ENCODE results near the gene C12orf60. TPM values are rescaled to one million over a fixed set of nuclear protein-coding genes. Genes with fewer than 3 reads are reported as not detected.

C12orf60 gene
- total RNA-seq, 1 donor from 2014 or later: 2.8 TPM

GRCh38 chr12:14844401-14844800 is 40.9 kb downstream of the C12orf60 start:
- intact Hi-C loops (cut with micrococcal nuclease): no loop called here
- no peak for DNase-seq (ENCODE audit: low spot score)
- H3K36me3 Mint-ChIP-seq (ENCODE audit: low read depth): no peaks in the 10 kb centered on the region
- H3K9me3 Mint-ChIP-seq: no peaks in the 10 kb centered on the region
- H3K27me3 Mint-ChIP-seq (ENCODE audit: low read depth): peaks cover 8% of the 10 kb centered on the region
- H3K4me3 Mint-ChIP-seq (ENCODE audit: low read depth): no peak overlapping the region
- H3K27ac Mint-ChIP-seq: no peak overlapping the region
- peaks cover 4% of the 10 kb centered on the region for H3K4me1 Mint-ChIP-seq (ENCODE audit: low read depth)

- Mint-ChIP-seq H3K27ac (no peak overlapping the region), H3K27me3 (ENCODE audit: low read depth) (no peaks in the 10 kb centered on the region), H3K4me1 (ENCODE audit: low read depth) (peaks cover 4% of the 10 kb centered on the region), H3K4me3 (ENCODE audit: low read depth) (no peak overlapping the region), H3K36me3 (ENCODE audit: low read depth) (no peaks in the 10 kb centered on the region), H3K9me3 (no peaks in the 10 kb centered on the region)
- intact Hi-C loops (cut with micrococcal nuclease): loop anchor here (1.0 to 5.0 kb wide), 3 partner anchors 122 to 377 kb away; partner anchors contain the start of gene RERG
- DNase-seq (ENCODE audit: low spot score): no peak
Measured at GRCh38 chr12:14845350-14845750, 41.9 kb downstream of the C12orf60 start.

- no peak for DNase-seq (ENCODE audit: low spot score)
- intact Hi-C loops (cut with micrococcal nuclease): loop anchor here (5.0 kb wide), 1 partner anchor 376 kb away; the partner anchor contains the start of gene RERG
- Mint-ChIP-seq H3K4me1 (ENCODE audit: low read depth) (peaks cover 4% of the 10 kb centered on the region), H3K9me3 (no peaks in the 10 kb centered on the region), H3K27ac (no peak overlapping the region), H3K36me3 (ENCODE audit: low read depth) (no peaks in the 10 kb centered on the region), H3K4me3 (ENCODE audit: low read depth) (no peak overlapping the region), H3K27me3 (ENCODE audit: low read depth) (no peaks in the 10 kb centered on the region)
Measured at GRCh38 chr12:14846042-14846587, 42.6 kb downstream of the C12orf60 start.

GRCh38 chr12:14846876-14847580 is 43.6 kb downstream of the C12orf60 start:
- Mint-ChIP-seq H3K4me1 (ENCODE audit: low read depth) (peaks cover 4% of the 10 kb centered on the region), H3K9me3 (no peaks in the 10 kb centered on the region), H3K27me3 (ENCODE audit: low read depth) (no peaks in the 10 kb centered on the region), H3K27ac (no peak overlapping the region), H3K4me3 (ENCODE audit: low read depth) (no peak overlapping the region), H3K36me3 (ENCODE audit: low read depth) (no peaks in the 10 kb centered on the region)
- intact Hi-C loops (cut with micrococcal nuclease): loop anchor here (5.0 kb wide), 1 partner anchor 375 kb away; the partner anchor contains the start of gene RERG
- no peak for DNase-seq (ENCODE audit: low spot score)

GRCh38 chr12:14849661-14850060 is 46.2 kb downstream of the C12orf60 start:
- intact Hi-C loops (cut with micrococcal nuclease): loop anchor here (5.0 kb wide), 1 partner anchor 373 kb away; the partner anchor contains the start of gene RERG
- Mint-ChIP-seq H3K9me3 (no peaks in the 10 kb centered on the region), H3K36me3 (ENCODE audit: low read depth) (no peaks in the 10 kb centered on the region), H3K4me3 (ENCODE audit: low read depth) (no peak overlapping the region), H3K4me1 (ENCODE audit: low read depth) (peaks cover 4% of the 10 kb centered on the region), H3K27ac (no peak overlapping the region), H3K27me3 (ENCODE audit: low read depth) (no peaks in the 10 kb centered on the region)
- DNase-seq (ENCODE audit: low spot score): no peak

- intact Hi-C loops (cut with micrococcal nuclease): no loop called here
- Mint-ChIP-seq H3K9me3 (no peaks in the 10 kb centered on the region), H3K27ac (no peak overlapping the region), H3K4me3 (ENCODE audit: low read depth) (no peak overlapping the region), H3K4me1 (ENCODE audit: low read depth) (peaks cover 2% of the 10 kb centered on the region), H3K36me3 (ENCODE audit: low read depth) (no peaks in the 10 kb centered on the region), H3K27me3 (ENCODE audit: low read depth) (no peaks in the 10 kb centered on the region)
- DNase-seq (ENCODE audit: low spot score): no peak
Measured at GRCh38 chr12:14850929-14851663, 47.6 kb downstream of the C12orf60 start.

GRCh38 chr12:14852880-14853279 is 49.4 kb downstream of the C12orf60 start:
- Mint-ChIP-seq H3K36me3 (ENCODE audit: low read depth) (no peaks in the 10 kb centered on the region), H3K4me1 (ENCODE audit: low read depth) (no peaks in the 10 kb centered on the region), H3K9me3 (peaks cover 4% of the 10 kb centered on the region), H3K4me3 (ENCODE audit: low read depth) (no peak overlapping the region), H3K27me3 (ENCODE audit: low read depth) (peaks cover under 1% of the 10 kb centered on the region), H3K27ac (no peak overlapping the region)
- intact Hi-C loops (cut with micrococcal nuclease): no loop called here
- no peak for DNase-seq (ENCODE audit: low spot score)

- intact Hi-C loops (cut with micrococcal nuclease): no loop called here
- H3K4me3 Mint-ChIP-seq (ENCODE audit: low read depth): no peak overlapping the region
Measured at GRCh38 chr12:14853961-14854360, 50.5 kb downstream of the C12orf60 start.

GRCh38 chr12:14854586-14855183 is 51.2 kb downstream of the C12orf60 start:
- H3K4me1 Mint-ChIP-seq (ENCODE audit: low read depth): no peaks in the 10 kb centered on the region
- H3K36me3 Mint-ChIP-seq (ENCODE audit: low read depth): no peaks in the 10 kb centered on the region
- intact Hi-C loops (cut with micrococcal nuclease): no loop called here
- peaks cover 12% of the 10 kb centered on the region for H3K9me3 Mint-ChIP-seq
- H3K27me3 Mint-ChIP-seq (ENCODE audit: low read depth): peaks cover 1% of the 10 kb centered on the region
- no peak overlapping the region for H3K27ac Mint-ChIP-seq
- DNase-seq (ENCODE audit: low spot score): no peak
- H3K4me3 Mint-ChIP-seq (ENCODE audit: low read depth): no peak overlapping the region

More at GRCh38 chr12:14853961-14854360, 50.5 kb downstream of the C12orf60 start:
- no peaks in the 10 kb centered on the region for H3K36me3 Mint-ChIP-seq (ENCODE audit: low read depth)
- peaks cover 6% of the 10 kb centered on the region for H3K9me3 Mint-ChIP-seq
- no peak for DNase-seq (ENCODE audit: low spot score)
- H3K4me1 Mint-ChIP-seq (ENCODE audit: low read depth): no peaks in the 10 kb centered on the region
- no peak overlapping the region for H3K27ac Mint-ChIP-seq
- H3K27me3 Mint-ChIP-seq (ENCODE audit: low read depth): peaks cover 1% of the 10 kb centered on the region

- Mint-ChIP-seq H3K27ac (no peak overlapping the region), H3K9me3 (peaks cover 24% of the 10 kb centered on the region), H3K4me3 (ENCODE audit: low read depth) (no peak overlapping the region), H3K27me3 (ENCODE audit: low read depth) (peaks cover 1% of the 10 kb centered on the region), H3K36me3 (ENCODE audit: low read depth) (no peaks in the 10 kb centered on the region), H3K4me1 (ENCODE audit: low read depth) (no peaks in the 10 kb centered on the region)
- DNase-seq (ENCODE audit: low spot score): no peak
- intact Hi-C loops (cut with micrococcal nuclease): no loop called here
Measured at GRCh38 chr12:14858513-14858912, 55.0 kb downstream of the C12orf60 start.

GRCh38 chr12:14860490-14860889 is 57.0 kb downstream of the C12orf60 start:
- intact Hi-C loops (cut with micrococcal nuclease): no loop called here
- no peak for DNase-seq (ENCODE audit: low spot score)
- H3K27me3 Mint-ChIP-seq (ENCODE audit: low read depth): peaks cover 1% of the 10 kb centered on the region
- peaks cover 24% of the 10 kb centered on the region for H3K9me3 Mint-ChIP-seq
- no peaks in the 10 kb centered on the region for H3K36me3 Mint-ChIP-seq (ENCODE audit: low read depth)
- H3K27ac Mint-ChIP-seq: no peak overlapping the region
- no peak overlapping the region for H3K4me3 Mint-ChIP-seq (ENCODE audit: low read depth)
- H3K4me1 Mint-ChIP-seq (ENCODE audit: low read depth): no peaks in the 10 kb centered on the region

GRCh38 chr12:14868916-14869506 is 65.5 kb downstream of the C12orf60 start:
- Mint-ChIP-seq H3K27me3 (ENCODE audit: low read depth) (no peaks in the 10 kb centered on the region), H3K9me3 (peaks cover 5% of the 10 kb centered on the region)
- intact Hi-C loops (cut with micrococcal nuclease): no loop called here

More at GRCh38 chr12:14868916-14869506, 65.5 kb downstream of the C12orf60 start:
- no peak for DNase-seq (ENCODE audit: low spot score)
- Mint-ChIP-seq H3K4me3 (ENCODE audit: low read depth) (no peak overlapping the region), H3K36me3 (ENCODE audit: low read depth) (no peaks in the 10 kb centered on the region), H3K4me1 (ENCODE audit: low read depth) (no peaks in the 10 kb centered on the region), H3K27ac (no peak overlapping the region)
